COLO668 (cell line): ENCODE data around the gene PARD3B.

Experiments used
- DNase-seq: peaks from one replicate; lab custom pipeline; 2025; ENCODE audit not compliant: unreplicated experiment; lab: John Stamatoyannopoulos, UW

PARD3B gene

DNA sequence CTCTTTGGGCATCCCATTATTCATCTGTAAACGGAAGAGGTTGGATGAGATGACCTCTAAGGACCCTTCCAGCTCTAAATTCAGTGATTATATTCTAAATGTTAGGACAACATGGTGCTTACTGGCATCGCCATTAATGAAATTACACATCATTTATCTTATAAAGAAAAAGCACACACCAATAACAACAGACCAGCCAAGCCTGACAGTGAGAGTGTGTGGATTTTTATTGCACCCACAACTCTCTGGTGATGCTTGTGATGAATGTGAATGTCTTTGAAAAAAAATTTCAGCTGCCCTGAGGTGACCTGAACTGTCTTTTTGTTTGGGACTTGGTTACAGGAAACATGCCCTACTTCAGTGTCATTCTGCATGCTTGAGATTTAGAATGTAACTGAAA is 623.7 kb downstream of the PARD3B start:
- no peak for DNase-seq

DNA sequence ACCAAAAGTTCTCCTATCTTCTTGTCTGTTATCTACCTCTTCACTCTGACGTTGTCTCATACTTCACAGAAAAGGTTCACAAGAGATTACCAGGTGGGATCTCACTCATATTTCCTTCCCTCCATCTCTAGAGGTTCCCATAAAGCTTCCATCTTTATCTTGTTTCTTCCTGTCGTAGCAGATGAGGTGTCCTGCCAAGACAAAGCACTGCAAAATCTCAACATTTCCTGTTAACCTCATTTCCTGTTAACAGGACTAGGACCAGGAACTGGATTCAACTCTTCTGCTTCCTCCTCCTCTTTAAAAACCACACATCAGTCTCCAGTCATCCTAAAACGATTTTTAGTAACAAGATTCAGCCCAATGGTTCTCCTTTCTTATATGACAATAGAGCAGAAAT is 624.2 kb downstream of the PARD3B start:
- no peak for DNase-seq

DNA sequence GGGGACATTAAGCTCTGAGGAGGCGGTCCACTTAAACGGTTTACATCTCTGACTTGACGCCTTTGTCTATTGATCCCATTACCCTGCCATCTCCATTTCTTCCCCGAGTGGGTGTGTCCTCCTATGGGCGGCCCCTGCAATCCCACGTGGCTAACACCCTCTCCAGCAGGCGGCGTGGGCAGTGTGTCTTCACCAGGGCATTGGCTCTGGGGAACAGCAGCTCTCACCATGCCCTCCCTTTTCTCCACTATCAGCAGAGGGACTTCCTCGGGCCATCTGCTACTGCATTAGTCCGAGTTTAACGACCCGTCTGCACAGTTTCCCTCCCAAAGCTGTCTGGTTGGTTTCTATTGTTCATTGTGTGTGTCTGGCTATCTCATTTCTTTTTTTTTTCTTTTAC is 625.1 kb downstream of the PARD3B start:
- DNase-seq, result no peak

DNA sequence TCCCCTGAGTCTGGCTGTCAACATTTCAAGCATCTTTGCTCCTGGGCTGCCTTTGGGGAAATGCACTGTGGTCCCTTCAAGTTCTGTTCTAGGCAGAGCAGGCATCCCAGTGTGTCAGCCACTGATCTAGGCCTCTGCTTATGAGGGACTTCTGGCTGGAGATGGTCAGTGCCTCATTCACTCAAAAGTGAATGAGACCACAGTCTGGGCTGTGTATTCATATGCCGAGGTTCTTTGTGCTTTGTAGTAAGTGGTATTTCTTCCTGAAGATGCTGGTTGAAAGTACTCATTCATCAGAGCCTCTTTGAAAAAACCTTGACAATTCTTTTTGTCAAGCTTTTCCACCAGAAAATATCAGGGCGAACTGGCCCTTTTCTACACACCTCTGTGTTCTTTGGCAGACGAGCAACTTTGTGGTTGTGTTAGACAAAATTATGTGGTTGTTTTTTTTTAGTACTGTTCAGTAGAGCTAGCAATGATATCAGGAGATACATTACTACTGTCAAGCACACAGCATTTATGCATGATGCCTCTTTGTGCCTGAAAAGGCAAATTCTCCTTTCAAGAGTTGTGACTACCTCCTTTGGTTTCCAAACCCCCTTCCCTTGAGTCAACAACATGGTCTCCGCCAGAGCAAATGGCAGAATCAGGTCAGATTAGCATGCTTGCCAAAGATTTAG is 626.1 kb downstream of the PARD3B start:
- DNase-seq, result no peak

DNA sequence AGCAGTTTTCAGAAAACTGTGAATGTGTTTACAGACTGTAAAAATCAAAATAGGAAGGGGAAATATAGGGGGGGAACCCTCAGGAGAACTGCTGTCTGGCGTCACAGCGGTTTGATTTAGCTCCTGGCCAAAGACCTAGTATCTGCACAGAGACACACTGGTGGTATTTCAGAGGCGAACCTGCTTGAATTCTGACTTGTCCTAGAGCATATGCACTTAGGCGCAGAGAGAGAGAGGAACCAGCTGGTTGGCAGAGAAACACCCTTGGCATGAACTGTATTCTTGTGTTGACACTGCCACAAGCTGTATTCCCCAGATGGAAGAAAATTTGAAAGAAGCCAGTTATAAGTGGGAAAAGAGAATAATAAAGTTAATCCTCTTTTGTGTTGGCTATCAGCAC is 630.6 kb downstream of the PARD3B start:
- no peak for DNase-seq

DNA sequence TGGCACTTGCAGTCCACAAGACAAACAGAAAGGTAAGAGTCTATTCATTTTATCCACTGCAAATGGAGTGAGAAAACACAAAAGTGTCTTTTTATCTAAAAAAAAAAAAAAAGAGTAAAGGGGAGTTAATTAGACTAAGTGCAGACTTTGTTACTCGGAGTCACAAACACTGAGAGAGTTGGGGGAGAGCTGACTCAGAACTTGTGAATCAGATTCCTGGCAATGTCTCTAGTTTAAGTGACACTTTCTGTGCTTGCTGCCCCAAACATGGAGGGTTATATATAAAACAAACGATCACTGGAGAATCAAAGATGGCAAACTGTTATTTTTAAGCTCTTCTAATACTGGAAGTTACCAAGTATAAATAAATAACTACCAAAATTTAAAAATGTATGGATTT is 631.3 kb downstream of the PARD3B start:
- DNase-seq, result no peak

DNA sequence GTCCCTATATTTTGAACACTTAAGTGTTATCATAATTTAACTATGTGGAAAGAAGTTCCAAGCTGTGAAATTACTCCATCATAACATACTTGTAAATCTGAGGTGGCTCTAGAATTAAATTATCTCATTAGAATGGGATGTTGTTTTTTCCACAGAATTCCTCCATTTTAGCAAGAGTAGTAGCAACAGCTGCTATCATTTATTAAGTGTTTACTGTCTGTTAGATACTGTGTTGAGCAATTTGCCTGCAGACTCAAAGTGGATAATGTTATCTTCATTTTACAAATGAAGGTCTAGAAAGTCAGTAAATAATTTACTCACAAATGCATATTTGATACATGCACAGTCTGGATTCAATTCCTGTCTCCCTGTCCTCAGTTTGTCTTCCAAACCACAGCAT is 632.3 kb downstream of the PARD3B start:
- no peak for DNase-seq

DNA sequence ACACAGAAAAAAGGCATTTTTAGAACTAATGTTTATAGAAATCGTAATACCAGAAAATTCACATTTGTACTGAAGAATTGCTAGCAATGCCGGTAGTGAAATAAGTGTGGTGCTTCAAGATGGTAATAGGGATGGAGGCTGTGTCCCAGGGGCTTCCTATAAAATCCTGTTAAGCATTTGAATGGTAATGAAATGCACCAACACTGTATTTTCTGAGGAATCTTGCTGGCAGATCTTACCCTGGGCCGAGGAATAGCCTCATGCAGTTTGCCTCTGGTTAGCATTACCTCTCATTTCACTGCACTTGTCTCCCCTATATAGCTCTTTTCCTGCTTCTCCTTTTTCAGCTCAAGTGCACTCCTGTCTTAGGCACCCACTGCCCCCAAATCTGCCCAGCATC is 635.5 kb downstream of the PARD3B start:
- DNase-seq, result no peak

GRCh38 chr2:205187731-205188130 is 642.5 kb downstream of the PARD3B start:
- DNase-seq, result no peak

DNA sequence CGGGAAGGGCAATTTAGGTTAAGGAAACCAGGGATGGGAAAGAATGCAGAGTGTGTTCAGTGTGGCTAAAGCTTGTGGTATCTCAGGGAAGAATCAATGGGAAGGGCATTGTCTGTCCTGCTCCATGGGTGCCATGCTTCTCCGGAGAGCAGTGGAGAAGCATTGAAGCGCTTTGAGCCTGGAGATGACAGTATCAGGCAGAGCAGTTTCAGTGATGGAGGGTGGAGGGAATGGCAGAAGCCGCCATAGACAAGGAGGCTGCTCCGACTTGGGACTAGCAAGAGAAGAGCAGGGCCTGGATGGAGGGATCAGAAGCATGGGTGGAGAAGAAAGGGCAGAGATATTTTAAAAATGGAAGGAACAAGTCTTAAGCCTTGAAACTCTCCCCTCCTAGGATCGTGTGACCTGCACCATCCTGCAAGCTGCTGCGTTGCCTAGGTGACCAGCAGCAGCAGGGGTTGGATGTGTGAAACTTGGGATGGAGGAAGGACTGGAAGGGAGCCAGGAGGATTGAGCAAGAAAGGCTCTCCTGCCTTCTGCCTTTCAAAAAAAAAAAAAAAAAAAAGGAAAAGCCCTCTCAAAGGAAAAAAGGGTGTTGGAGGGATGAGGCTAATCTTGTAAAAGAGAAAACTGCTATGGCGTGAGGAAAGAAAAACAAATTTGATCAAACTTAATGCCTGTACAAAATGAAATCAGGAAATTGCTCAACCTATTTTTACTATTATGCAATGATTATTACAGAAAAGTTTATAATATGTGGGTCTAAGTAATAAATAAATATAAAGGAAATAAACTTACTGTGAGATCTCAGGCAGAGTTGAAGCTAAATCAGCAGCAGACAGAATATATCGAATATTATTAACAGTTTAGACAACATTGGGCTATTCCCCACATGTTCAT is 643.2 kb downstream of the PARD3B start:
- no peak for DNase-seq

GRCh38 chr2:205189301-205189700 is 644.0 kb downstream of the PARD3B start:
- no peak for DNase-seq

GRCh38 chr2:205190528-205190927 is 645.3 kb downstream of the PARD3B start:
- no peak for DNase-seq

- no peak for DNase-seq
These were observed 648.0 kb downstream of the PARD3B start for GRCh38 chr2:205193125-205193835.

DNA sequence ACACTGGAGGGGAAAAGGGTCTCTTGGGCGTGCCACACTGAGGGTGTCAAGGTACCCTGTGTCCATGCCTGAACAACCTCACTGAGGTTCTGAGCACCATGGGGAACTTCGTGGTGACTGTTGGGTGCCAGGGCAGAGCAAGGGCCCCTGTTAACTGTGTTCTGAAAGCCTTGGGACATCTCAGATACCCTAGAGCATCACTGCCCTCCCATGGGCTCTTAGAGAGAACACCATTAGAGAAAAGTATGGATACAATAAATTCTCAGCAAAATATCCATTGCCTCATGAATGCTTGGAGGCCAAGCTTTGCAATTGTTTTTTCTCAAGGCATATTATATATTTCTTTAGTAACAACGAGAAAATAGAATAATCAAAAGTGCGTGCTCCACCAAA is 648.6 kb downstream of the PARD3B start:
- no peak for DNase-seq

- DNase-seq, result no peak
These were observed 652.3 kb downstream of the PARD3B start for GRCh38 chr2:205197468-205198139.

- no peak for DNase-seq
These were observed 652.9 kb downstream of the PARD3B start for GRCh38 chr2:205198140-205198525.

DNA sequence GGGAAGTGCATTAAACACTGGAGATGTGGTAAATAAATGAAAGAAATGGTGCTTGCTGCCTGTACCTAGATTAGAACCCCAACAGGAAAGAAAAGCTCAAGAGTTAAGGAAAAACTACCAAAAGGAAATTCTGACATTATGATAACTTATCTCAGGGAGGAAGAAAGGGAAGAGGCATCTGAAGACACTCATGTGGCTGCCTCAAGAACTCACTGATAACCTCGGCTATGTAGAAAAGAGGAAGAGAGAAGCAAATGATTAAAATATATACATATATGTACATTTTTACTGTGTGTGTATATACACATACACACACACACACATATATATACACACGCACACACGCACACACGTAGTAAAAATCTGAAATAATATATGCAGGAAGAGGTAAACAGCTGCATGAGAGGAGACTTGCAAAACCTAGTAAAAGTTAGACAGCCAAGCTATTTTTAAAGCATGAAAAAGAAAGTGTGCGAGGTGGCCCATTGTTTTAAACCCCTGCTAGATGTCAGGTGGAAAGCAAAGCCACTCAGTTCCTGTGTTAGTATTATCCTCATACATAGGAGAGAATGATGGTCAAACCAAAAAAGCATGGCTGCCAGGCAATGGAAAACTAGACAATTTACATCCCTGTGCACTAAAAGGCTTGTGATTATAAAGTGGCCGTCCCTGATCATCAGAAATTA is 654.0 kb downstream of the PARD3B start:
- DNase-seq, result no peak

- no peak for DNase-seq
These were observed 665.2 kb downstream of the PARD3B start for GRCh38 chr2:205210494-205210893.

- DNase-seq, result no peak
These were observed 667.1 kb downstream of the PARD3B start for GRCh38 chr2:205212357-205212756.

GRCh38 chr2:205216092-205216491 is 670.8 kb downstream of the PARD3B start:
- DNase-seq, result no peak

- no peak for DNase-seq
These were observed 671.3 kb downstream of the PARD3B start for GRCh38 chr2:205216580-205216979.
